HG03342 (cell line): Measurements from ENCODE around the gene MFAP3L.
"Not testable (repeated sequence)": the region's sequence is repeated elsewhere in the genome, so short reads cannot be mapped to it uniquely, and the experiment has no call there.

ENCODE experiments used
- ATAC-seq: cut with Tn5 transposase; IDR thresholded peaks from one replicate; pipeline ENCODE4 v1.9.1; 2021; ENCODE audit warnings: mild to moderate bottlenecking, moderate library complexity; ENCODE audit not compliant: unreplicated experiment

The MFAP3L gene

GRCh38 chr4:170026253-170027021, at the start of gene MFAP3L:
Gene MFAP3L, minus strand, starts transcription at chr4:170026395. Its CDS starts 20,518 bp downstream, at chr4:170005877.
- ATAC-seq, result peak; percentile 81

- ATAC-seq, result no peak
Measured at GRCh38 chr4:170071196-170071595, 45.0 kb upstream of the MFAP3L start.

- ATAC-seq, result no peak
Measured at GRCh38 chr4:170068438-170069128, 42.4 kb upstream of the MFAP3L start.

DNA sequence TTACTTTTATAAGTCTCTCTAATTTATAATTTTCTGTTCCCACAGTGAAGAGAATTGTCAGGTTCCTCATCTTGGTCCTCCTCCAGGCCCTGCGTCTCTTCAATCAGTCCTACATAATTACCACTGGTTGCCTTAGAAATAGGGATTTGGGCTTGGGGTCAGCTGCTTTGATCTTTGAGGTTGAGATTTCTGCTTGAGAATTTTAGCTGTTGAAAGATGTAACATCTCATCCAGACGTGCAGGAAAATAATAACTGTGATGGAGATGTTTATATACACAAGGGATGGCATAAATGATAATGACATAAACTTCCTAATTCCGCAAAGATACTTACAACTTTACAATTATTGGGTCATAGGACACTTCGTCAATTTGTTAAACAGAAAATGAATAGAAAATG, 33.2 kb upstream of the MFAP3L start:
- ATAC-seq, result no peak

DNA sequence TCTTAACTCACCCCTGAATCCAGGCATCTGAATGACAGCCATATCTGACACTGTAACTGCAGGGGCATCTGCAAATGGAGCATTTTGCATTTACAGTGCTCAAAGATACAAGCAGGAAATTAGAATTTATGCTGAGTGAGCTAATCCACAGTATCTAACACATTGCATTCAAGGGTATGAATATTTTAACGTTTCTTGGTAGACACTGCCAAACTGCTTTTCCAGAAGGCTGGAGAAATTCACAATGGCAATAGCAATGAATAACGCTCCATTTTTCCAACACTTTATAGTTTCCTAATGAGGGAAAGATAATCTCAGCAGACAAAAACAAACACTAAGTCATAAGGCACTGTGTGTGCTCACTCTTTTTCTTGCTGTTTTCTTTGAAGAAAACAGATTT, 32.6 kb upstream of the MFAP3L start:
- no peak for ATAC-seq

DNA sequence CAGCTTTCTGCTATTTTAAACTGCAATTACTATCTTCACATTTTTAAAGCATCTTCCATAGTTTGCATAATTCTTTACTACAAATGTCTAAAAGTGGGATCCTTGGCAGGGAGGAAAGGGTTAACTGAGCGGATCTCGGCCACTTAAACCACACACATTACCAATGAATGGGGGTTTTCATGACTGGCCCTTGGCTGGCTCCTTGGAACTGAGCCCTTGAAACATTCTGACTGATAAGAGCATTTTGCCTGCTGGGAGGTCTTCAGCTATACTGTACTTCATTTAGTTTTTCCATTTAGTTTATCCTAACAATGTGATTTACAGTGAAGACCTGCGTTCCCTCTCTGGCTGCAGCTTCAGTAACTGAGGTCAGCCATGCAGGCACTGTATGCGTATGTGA, 31.7 kb upstream of the MFAP3L start:
- ATAC-seq, result no peak

DNA sequence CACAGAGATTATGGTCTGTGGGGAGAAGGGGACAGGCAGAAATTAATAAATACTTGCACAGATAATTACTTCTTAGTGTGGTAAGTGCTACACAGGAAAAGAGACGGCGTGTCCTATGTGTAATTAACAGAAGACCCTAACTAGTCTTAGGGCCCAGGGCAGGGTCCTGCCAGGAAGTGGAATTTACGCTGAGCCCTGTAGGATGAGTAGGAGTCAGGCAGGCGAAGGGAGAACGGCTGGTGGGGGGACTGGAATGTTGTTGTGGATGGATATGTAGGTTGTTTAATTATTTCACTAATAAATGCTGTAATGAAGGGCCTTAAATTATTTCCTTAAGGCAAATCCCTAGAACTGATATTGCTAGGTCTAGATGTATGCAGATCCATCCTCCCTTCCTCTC, 26.7 kb upstream of the MFAP3L start:
- no peak for ATAC-seq

GRCh38 chr4:170051402-170051801, 25.2 kb upstream of the MFAP3L start:
- no peak for ATAC-seq

GRCh38 chr4:170049766-170050165, 23.6 kb upstream of the MFAP3L start:
- ATAC-seq, result no peak

DNA sequence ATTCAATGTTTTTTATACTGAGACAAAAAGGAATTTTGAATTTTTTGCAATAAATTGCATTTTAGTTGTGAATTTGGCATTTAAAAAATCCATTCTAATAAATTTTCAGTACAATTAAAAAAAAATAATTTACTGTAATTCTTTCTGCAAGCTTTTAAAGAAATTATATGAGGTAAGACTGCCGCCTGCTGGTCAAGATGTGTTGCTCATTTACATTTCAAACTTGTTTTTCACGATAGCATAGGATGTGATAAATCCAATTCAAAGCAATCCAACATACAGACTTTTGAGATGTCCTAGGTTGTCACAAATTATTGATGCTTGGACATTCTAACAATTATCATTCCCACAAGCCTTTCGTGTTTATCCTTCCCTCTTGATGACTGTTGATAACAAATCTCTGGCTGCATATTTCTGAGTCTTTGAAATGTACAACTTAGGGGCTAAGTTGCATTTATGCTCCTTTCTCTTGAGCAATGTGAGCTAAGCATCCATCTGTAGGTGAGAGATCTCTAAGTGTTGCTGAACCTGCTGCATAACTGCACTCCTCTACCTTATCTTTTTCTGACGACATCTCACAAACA, 21.7 kb upstream of the MFAP3L start:
- ATAC-seq, result no peak

DNA sequence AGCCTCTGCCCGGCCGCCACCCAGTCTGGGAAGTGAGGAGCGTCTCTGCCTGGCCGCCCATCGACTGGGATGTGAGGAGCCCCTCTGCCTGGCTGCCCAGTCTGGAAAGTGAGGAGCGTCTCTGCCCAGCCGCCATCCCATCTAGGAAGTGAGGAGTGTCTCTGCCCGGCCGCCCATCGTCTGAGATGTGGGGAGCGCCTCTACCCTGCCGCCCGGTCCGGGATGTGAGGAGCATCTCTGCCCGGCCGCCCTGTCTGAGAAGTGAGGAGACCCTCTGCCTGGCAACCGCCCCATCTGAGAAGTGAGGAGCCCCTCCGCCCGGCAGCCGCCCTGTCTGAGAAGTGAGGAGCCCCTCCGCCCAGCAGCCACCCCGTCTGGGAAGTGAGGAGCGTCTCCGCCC, 20.0 kb upstream of the MFAP3L start:
- not testable (repeated sequence) for ATAC-seq

DNA sequence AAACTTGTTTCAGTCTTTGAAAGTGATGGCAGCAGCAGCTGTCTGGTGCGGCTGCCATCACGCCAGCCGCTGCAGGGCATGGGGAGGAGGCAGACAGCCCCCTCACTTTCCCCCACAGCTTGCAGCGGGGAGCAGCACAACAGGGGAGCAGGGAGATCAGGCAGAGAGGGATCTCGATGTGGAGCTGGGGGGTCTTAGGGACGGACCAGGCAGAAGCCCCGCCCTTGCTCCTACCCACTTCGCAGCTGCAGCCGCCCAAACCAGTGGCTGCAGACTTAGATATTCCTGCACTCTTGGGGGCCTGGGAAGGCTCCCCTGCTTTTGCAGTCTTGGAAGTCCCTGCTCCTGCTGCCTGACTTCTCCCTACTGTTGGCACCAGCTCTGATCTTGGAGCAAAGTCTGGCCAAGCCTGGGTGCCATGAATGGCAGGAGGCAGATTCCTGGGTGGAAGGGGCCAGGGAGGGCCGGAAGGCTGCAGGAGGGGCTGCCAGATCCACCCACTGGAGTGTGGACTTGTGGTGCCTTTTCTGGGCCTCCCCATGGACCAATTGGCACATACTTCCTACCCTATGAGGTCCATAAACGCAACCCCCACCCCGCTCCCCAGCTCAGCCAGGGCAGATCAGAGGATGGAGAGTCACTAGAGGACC, 14.0 kb upstream of the MFAP3L start:
- no peak for ATAC-seq

- no peak for ATAC-seq
Measured at GRCh38 chr4:170038769-170039168, 12.6 kb upstream of the MFAP3L start.

- no peak for ATAC-seq
Measured at GRCh38 chr4:170038232-170038631, 12.0 kb upstream of the MFAP3L start.

- no peak for ATAC-seq
Measured at GRCh38 chr4:170037481-170037880, 11.3 kb upstream of the MFAP3L start.

DNA sequence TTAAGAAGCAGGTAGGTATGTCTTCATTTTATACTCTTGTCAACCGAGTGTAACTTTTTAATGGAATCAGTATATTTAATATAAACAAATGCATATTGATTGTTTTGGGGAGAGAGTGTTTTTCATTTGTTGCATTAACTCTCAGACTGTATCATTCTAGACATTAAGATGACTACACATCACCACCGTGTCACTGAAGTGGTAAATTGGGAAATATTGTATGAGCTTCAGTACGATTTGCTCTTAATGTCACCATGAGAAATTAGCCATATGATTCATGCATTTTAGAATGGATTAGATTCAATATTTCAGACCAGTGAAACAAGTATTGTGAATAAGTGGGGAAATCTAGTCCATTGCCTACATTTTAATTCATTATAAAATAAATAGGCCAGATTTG, 9.7 kb upstream of the MFAP3L start:
- ATAC-seq, result no peak

- no peak for ATAC-seq
Measured at GRCh38 chr4:170035231-170035630, 9.0 kb upstream of the MFAP3L start.

- ATAC-seq, result no peak
Measured at GRCh38 chr4:170033999-170034398, 7.8 kb upstream of the MFAP3L start.

DNA sequence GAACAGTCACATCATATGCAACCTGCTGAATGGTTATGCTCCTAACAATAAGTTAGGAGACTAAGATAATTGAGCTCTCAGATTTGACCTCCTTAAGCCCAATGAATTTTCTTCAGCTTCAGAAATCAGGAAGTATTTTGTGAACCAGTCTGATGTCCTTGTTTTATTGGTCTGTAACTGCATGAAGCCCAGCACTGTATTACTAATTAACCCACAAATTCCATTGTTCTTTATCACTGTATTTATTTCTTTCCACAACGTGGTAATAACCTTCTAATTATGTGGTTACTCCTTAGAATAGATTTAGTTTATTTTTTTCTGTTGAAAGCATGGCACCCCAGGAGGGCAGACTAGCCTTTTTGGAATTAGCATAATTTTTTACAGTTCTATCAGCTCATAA, 3.9 kb upstream of the MFAP3L start:
- no peak for ATAC-seq

GRCh38 chr4:170027181-170027829, 1.1 kb upstream of the MFAP3L start:
- ATAC-seq, result peak; percentile 76
